Retinal pigment epithelial cell (primary cell): ENCODE results near the gene UBE2G1.

Experiments used
- DNase-seq: peaks from one replicate; pipeline ENCODE4 v3.0.0-alpha.2; 2010; ENCODE audit warnings: low read depth
- H3K4me3 ChIP-seq: 2 replicates; pipeline ENCODE4 v1.5.1; 2011; ENCODE audit warnings: mild to moderate bottlenecking, low read length, control low read depth, moderate library complexity
- CTCF ChIP-seq: conservative IDR thresholded peaks from 2 replicates; pipeline ENCODE4 v1.5.1; 2011; ENCODE audit warnings: low read depth, low read length, control low read depth, inconsistent platforms

Gene UBE2G1

GRCh38 chr17:4344926-4345325 is 21.5 kb downstream of the UBE2G1 start:
- no peak for TF ChIP-seq CTCF
- no peak for DNase-seq
- H3K4me3 ChIP-seq: no peak overlapping the region

- DNase-seq: no peak
- H3K4me3 ChIP-seq: no peak overlapping the region
- TF ChIP-seq CTCF: no peak
Observed at GRCh38 chr17:4342535-4342934, 23.9 kb downstream of the UBE2G1 start.

GRCh38 chr17:4341616-4341977 is 24.9 kb downstream of the UBE2G1 start:
- no peak for TF ChIP-seq CTCF
- no peak overlapping the region for H3K4me3 ChIP-seq
- no peak for DNase-seq

GRCh38 chr17:4340914-4341615 is 25.4 kb downstream of the UBE2G1 start:
- no peak for DNase-seq
- no peak overlapping the region for H3K4me3 ChIP-seq
- no peak for TF ChIP-seq CTCF

GRCh38 chr17:4334776-4335584 is 31.5 kb downstream of the UBE2G1 start:
- no peak for DNase-seq
- no peak overlapping the region for H3K4me3 ChIP-seq
- TF ChIP-seq CTCF: no peak

GRCh38 chr17:4334332-4334731 is 32.1 kb downstream of the UBE2G1 start:
- no peak for TF ChIP-seq CTCF
- H3K4me3 ChIP-seq: no peak overlapping the region
- no peak for DNase-seq

- DNase-seq: no peak
Observed at GRCh38 chr17:4333041-4333440, 33.4 kb downstream of the UBE2G1 start.

More at GRCh38 chr17:4333041-4333440, 33.4 kb downstream of the UBE2G1 start:
- no peak overlapping the region for H3K4me3 ChIP-seq
- TF ChIP-seq CTCF: no peak
